Activated CD8-positive, alpha-beta memory T cell treated with anti-CD3 and anti-CD28 coated beads, Interleukin-2, amount 50 U/mL, for 24 hours (primary cell): Measurements from ENCODE around the gene FOXD4L1.
"Not testable (repeated sequence)": the region's sequence is repeated elsewhere in the genome, so short reads cannot be mapped to it uniquely, and the experiment has no call there.

Experiments used
- DNase-seq: peaks from one replicate; pipeline ENCODE4 v3.0.0-alpha.2; 2020; ENCODE audit errors: extremely low read depth

The FOXD4L1 gene

GRCh38 chr2:113498365-113498764 lies at the start of gene FOXD4L1:
FOXD4L1 (plus strand) TSS chr2:113498665; CDS start chr2:113499257, 592 bp downstream.
- DNase-seq = not testable (repeated sequence)

GRCh38 chr2:113465770-113466169 lies 32.7 kb upstream of the FOXD4L1 start:
- DNase-seq = not testable (repeated sequence)

GRCh38 chr2:113476688-113477368 lies 21.6 kb upstream of the FOXD4L1 start:
- not testable (repeated sequence) for DNase-seq

GRCh38 chr2:113496527-113496926 lies 1.9 kb upstream of the FOXD4L1 start:
- not testable (repeated sequence) for DNase-seq

GRCh38 chr2:113499019-113499885 lies 787 bp downstream of the FOXD4L1 start:
- not testable (repeated sequence) for DNase-seq

- DNase-seq = not testable (repeated sequence)
Observed at GRCh38 chr2:113499886-113500722, 1.6 kb downstream of the FOXD4L1 start.

GRCh38 chr2:113500723-113501038 lies 2.2 kb downstream of the FOXD4L1 start:
- DNase-seq = not testable (repeated sequence)

GRCh38 chr2:113502216-113503093 lies 4.0 kb downstream of the FOXD4L1 start:
- DNase-seq = not testable (repeated sequence)

GRCh38 chr2:113503094-113504042 lies 4.9 kb downstream of the FOXD4L1 start:
- not testable (repeated sequence) for DNase-seq

GRCh38 chr2:113504081-113504480 lies 5.6 kb downstream of the FOXD4L1 start:
- DNase-seq = not testable (repeated sequence)

GRCh38 chr2:113507394-113508140 lies 9.1 kb downstream of the FOXD4L1 start:
- not testable (repeated sequence) for DNase-seq

GRCh38 chr2:113508187-113508586 lies 9.7 kb downstream of the FOXD4L1 start:
- DNase-seq = not testable (repeated sequence)

- not testable (repeated sequence) for DNase-seq
Observed at GRCh38 chr2:113510913-113511312, 12.4 kb downstream of the FOXD4L1 start.

GRCh38 chr2:113511859-113512258 lies 13.4 kb downstream of the FOXD4L1 start:
- not testable (repeated sequence) for DNase-seq

- not testable (repeated sequence) for DNase-seq
Observed at GRCh38 chr2:113515457-113515856, 17.0 kb downstream of the FOXD4L1 start.

GRCh38 chr2:113515995-113516394 lies 17.5 kb downstream of the FOXD4L1 start:
- DNase-seq = not testable (repeated sequence)

GRCh38 chr2:113517025-113517424 lies 18.6 kb downstream of the FOXD4L1 start:
- DNase-seq = not testable (repeated sequence)

GRCh38 chr2:113520837-113521236 lies 22.4 kb downstream of the FOXD4L1 start:
- DNase-seq = not testable (repeated sequence)

- not testable (repeated sequence) for DNase-seq
Observed at GRCh38 chr2:113521492-113521891, 23.0 kb downstream of the FOXD4L1 start.
